GM19372 (cell line): ENCODE data around the gene DMRTC2.
"Not testable (repeated sequence)": the region's sequence is repeated elsewhere in the genome, so short reads cannot be mapped to it uniquely, and the experiment has no call there.

Experiments used
- ATAC-seq: cut with Tn5 transposase; IDR thresholded peaks from one replicate; pipeline ENCODE4 v1.9.1; 2021; ENCODE audit warnings: mild to moderate bottlenecking, low read depth, moderate library complexity; ENCODE audit not compliant: unreplicated experiment

The DMRTC2 gene

DNA sequence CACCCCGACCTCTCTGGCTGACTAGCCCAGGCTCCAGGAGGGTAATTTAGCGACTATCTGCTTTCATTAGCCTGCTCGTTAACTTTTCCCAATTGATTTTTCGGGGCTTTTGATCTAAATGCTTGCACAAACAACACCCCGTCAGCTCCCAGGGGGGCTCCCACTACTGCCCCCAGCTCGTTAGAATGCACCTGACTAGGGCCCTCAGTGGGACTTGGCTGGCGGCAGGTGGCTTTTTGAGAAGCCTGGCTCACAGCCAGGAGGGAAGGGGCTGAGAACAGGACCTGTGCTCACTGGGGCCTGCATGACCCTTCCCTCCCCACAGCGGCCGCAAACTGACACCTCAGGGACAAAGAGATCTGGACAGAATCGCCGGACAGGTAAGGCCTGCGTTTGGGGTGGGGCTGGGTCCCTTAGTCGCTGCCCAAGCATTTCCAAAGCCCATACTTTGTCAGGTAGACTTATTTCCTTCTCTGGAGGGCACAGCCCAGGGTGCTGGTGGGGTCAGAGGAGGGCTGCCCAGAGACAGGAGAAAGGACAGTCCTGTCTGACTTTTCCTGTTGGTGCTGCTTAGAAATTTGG lies 24.6 kb downstream of the DMRTC2 start:
- ATAC-seq = no peak

- ATAC-seq = no peak
Observed at GRCh38 chr19:41870401-41870873, 25.6 kb downstream of the DMRTC2 start.

DNA sequence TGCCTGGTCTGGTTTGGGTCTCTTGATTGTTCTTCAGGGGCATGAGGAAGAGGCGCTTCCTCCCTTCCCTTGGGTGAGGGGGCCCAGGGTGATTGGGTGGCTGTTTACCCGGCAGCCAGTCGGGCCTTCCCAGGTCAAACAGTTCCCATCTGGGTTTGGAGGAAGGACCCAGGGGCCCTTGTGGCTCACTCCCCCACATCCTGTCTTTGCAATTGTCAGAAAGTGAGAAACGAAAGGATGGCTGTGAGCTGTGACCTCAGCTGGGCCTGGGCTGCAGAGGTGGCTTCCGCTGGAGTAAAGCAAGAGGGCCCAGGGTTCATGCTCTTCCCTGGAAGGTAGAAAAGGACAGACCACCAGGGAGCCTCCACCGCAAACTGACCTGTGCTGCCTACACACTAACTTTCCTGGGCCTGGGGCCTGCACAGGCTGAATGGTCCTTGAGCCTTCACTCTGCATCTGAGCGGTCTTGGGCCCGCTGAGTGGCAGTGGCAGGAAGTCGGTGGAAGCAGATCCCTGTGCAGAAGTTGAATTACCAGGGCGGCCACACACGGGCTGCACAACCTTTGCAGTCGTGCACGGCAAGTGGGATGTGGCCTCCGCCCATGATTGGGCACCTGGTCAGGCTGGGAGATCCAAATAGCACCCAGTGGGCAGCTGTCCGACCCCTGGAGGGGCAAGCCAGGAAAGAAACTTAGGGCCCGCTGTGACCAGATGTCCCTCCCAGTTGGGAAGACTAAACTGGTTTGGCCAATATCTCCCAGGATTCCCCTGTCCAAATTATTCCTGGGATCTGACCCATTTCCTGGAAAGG lies 26.9 kb downstream of the DMRTC2 start:
- ATAC-seq = no peak

DNA sequence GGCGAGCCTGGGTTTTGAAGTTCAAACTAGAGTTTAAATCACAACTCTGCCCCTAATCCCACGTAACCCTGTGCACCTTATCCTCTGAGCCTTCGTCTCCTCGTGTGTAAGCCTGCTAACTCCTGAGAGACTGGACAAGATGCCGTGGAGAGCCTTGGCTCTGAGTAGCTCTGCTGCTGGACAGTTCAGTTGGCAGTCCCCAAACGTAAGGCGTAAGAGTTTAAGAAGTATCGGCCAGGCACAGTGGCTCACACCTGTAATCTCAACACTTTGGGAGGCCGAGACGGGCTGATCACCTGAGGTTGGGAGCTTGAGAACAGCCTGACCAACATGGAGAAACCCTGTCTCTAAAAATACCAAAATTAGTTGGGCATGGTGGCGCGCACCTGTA lies 27.5 kb downstream of the DMRTC2 start:
- ATAC-seq = no peak

- no peak for ATAC-seq
Observed at GRCh38 chr19:41872775-41873647, 28.2 kb downstream of the DMRTC2 start.

DNA sequence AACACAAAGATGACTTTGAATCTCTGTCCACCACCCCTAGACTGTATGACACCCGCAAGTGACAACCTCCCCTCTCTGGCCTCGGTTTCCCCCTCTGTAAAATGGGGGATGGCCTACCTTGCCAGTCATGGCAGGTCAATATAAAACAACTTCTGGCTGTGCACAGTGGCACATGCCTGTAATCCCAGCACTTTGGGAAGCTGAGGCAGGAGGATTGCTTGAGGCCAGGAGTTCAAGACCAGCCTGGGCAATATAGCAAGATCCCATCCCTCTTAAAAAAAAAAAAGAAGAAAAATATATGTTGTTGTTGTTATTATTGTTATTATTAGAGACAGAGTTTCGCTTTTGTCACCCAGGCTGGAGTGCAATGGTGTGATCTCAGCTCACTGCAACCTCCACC lies 31.1 kb downstream of the DMRTC2 start:
- ATAC-seq = not testable (repeated sequence)

- ATAC-seq = peak; percentile 55
Observed at GRCh38 chr19:41876847-41877832, 32.3 kb downstream of the DMRTC2 start, which contains the start of gene CD79A. Gene CD79A (plus strand): TSS chr19:41877279. CDS start chr19:41877305, 26 bp downstream.

GRCh38 chr19:41877916-41878905 lies 33.4 kb downstream of the DMRTC2 start:
- ATAC-seq = no peak

GRCh38 chr19:41879080-41879479 lies 34.2 kb downstream of the DMRTC2 start:
- no peak for ATAC-seq

GRCh38 chr19:41879670-41880328 lies 35.0 kb downstream of the DMRTC2 start:
- ATAC-seq = no peak

DNA sequence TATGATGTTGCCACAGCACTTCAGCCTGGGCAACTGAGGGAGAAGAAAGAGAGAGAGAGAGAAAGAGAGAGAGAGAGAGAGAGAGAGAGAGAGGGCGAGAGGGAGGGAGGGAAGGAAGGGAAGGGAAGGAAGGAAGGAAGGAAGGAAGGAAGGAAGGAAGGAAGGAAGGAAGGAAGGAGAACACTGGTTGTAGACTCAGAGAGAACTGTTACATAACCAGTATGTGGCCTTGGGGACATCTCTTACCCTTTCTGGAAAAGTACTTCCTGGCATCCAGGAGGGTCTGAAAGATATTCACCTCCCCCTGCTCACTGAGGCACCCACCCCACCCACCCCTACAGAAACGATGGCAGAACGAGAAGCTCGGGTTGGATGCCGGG lies 35.5 kb downstream of the DMRTC2 start:
- ATAC-seq = no peak

DNA sequence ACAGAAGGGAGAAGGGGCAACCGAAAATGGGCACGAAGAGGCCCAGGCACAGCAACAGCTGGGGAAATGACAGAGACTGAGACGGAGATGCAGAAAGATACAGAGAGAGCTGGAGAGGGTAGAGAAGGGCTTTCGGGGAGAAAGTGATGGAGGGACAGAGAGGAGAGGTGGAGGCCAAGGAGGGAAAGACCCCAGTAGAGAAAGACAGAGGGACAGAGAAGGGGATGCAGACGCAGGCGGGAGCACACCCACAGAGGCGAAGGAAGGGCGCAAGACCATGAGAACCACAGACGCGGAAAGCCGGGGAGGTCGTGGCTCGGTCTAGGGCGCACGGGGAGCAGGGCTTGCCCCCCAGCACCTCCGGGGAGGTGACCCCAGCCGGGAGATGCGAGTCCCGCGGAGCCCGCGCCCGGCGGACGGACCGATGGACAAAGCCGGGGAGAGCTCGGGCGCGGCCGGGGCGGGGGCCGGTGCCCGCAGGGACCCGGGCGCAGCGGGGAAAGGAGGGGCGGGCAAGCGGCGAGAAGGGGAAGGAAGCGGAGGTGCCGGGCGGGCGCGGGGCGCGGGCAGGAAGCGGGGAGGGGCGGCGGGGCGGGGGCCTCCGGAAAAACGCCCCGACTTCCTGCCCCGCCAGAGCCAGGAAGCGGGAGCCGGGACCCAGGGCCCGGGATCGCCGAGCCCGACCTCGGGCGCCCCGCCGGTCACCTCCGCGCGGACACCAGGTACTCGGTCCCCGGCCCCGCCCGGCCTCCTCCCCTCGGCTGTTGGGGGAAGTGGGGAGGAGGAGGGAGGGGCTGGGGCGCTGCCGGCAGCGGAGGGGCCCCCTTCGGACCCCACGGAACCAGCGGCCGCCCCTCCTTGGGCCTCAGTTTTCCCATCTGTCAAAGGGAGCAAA lies 38.0 kb downstream of the DMRTC2 start, which contains the start of gene ARHGEF1:
ARHGEF1 (plus strand) TSS at position 617 of the 895 bp plus-strand sequence. CDS start 4,899 bp downstream, outside the sequence.
- ATAC-seq = no peak

DNA sequence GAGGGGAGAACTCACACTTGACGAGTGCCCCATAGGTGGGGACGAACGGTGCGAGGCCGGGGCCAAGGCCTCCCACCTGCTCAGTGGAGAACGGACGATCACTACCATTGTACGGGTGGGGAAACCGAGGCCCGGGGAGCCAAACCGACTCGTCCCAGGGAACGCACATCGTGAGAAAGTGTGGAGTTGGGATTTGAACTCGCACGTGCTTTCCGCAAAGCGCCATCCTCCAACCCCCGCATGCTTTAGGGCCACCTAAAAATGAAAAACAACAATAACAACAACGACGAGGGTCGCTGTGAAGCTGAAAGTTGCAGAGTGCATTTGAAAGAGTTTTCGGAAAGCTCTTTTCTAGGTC lies 38.6 kb downstream of the DMRTC2 start:
- ATAC-seq = no peak

DNA sequence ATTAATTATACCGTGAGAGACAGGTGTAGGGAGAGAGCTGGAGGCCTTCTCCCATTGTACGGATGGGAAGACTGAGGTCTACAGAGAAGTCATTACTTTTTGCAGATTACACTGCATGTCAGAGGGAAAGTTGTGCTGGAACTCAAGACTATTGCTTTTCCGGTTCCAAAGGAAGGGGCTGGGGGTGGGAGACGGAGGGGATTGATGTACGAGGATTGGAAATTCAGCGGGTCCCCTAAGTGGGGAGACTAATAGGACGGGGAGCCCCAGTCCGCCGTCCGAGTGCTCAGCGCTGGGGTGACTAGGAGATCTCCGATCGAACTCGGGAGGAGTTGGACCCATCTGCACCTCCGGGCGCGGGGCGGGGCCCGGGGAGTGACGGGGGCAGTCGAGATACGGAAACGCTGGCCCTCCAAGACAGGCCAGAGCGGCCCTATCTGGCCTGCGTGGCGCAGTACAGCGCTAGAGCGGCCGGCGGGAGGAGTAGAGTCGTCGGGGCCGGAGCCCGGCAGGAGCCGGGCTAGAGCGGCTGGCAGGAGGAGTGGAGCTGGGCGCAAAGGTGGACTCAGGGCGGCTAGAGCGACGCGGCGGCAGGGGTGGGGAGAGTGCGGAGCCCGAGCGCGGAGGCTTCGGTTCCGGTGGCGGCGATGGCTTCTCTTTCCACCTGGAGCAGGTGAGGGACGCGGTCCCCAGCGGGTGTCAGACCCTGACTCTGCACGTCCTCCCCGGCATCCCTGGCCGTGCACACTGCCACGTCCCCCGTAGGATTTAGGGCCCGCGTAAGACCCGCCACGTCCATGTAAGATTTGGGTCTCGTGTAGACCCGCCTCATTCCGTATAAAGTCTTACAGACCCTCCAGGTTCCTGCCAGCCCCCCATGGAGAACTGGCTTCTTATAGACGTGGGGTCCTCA lies 39.2 kb downstream of the DMRTC2 start:
- peak; percentile 81 for ATAC-seq

DNA sequence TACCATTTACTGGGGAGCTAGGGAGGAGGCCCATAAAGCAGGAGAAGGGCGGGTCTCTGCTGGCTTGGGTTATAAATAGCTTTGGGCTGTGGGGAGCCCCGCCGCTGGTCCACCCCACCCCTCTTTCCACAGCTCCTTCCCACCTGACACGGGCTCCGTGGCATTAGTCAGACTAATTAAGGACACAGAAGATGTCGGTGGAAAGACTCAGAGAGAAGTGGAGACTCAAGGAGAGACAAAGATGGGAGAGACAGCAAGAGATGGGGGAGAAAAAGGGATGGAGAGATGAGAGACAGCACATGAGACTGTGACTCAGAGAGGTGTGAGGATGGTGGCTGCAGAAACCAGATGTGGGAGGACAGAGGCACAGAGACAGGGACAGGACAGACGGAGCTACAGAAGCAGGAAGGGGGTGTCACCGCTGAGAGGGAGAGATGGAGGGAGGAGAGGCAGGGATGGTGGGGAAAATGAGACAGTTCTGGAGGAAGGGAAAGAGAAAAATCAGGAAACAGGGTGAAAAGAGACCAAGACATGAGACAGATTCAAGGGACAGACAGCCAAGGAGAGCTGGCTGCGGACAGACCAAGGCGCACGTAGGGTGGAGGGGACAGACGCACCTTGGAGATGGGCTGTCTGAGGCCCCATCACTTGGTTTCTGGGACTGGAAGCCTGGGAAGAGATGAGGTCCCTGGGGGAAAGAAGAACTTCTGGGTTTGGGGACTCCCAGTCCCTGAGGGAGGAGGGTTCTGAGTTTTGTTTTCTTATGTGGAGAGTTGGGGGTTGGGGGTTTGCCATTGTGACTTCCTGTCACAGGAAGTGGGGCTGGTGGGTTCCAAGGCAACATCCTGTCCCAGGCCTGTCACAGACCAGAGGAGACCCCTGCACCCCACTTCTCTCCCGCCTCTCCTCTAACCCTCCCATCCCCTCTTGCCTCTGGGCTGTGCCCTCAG lies 42.2 kb downstream of the DMRTC2 start:
- no peak for ATAC-seq
